Keratinocyte (primary cell): ENCODE results near the gene OLFML2A. TPM values are rescaled to one million over a fixed set of nuclear protein-coding genes. Genes with fewer than 3 reads are reported as not detected.
A peak's percentile ranks its signal among the peaks of the same experiment; 100 is the strongest.

Experiments
- DNase-seq: peaks from one replicate; pipeline ENCODE4 v3.0.0-alpha.2; 2011; ENCODE audit warnings: low read depth, missing footprints, low spot score
- FAIRE-seq: peaks from 2 replicates; lab custom pipeline; 2011; peaks lifted over from hg19 to GRCh38; lab: Jason Lieb, UNC
- H2AFZ ChIP-seq: 2 replicates; pipeline ENCODE4 v1.6.0; 2012; ENCODE audit warnings: low read length, control low read depth, inconsistent platforms; ENCODE audit not compliant: control insufficient read depth
- H3K27ac ChIP-seq: 2 replicates; pipeline ENCODE4 v1.5.1; 2011; ENCODE audit warnings: low read length; ENCODE audit not compliant: control insufficient read depth, insufficient read depth
- H3K27me3 ChIP-seq: 3 replicates; pipeline ENCODE4 v1.6.0; 2011; ENCODE audit warnings: low read length; ENCODE audit not compliant: control insufficient read depth, insufficient read depth; ENCODE audit errors: extremely low read depth
- H3K36me3 ChIP-seq, 2 experiments: 2 replicates in 1 of 2; 3 replicates in 1 of 2; pipeline ENCODE4 v1.5.1; 2011; ENCODE audit warnings: low read length in 2 of 2, mild to moderate bottlenecking in 1 of 2; ENCODE audit not compliant: control insufficient read depth in 2 of 2, insufficient read depth in 2 of 2; ENCODE audit errors: extremely low read depth in 1 of 2
- H3K4me1 ChIP-seq: 3 replicates; pipeline ENCODE4 v1.5.1; 2011; ENCODE audit warnings: low read length; ENCODE audit not compliant: control insufficient read depth, insufficient read depth; ENCODE audit errors: extremely low read depth
- H3K4me2 ChIP-seq: 3 replicates; pipeline ENCODE4 v1.6.0; 2011; ENCODE audit warnings: low read depth, low read length; ENCODE audit not compliant: control insufficient read depth, insufficient read depth; ENCODE audit errors: extremely low read depth
- H3K4me3 ChIP-seq, 3 experiments: fragments of 200-600 bp in 1 of 3; sonication (generic) in 1 of 3; 2 replicates in 2 of 3; 3 replicates in 1 of 3; pipeline ENCODE4 v1.5.1; 2011 to 2016; ENCODE audit warnings: low read length in 3 of 3, mild to moderate bottlenecking in 3 of 3, control low read depth in 2 of 3, inconsistent platforms in 1 of 3, low read depth in 1 of 3, mixed read lengths in 1 of 3, mixed run types in 1 of 3, moderate library complexity in 1 of 3; ENCODE audit not compliant: control insufficient read depth in 2 of 3, insufficient read depth in 2 of 3; ENCODE audit errors: extremely low read depth in 1 of 3
- H3K79me2 ChIP-seq: 2 replicates; pipeline ENCODE4 v1.6.0; 2012; ENCODE audit warnings: low read length; ENCODE audit not compliant: control insufficient read depth, insufficient read depth
- H3K9ac ChIP-seq: 3 replicates; pipeline ENCODE4 v1.6.0; 2011; ENCODE audit warnings: low read length; ENCODE audit not compliant: control insufficient read depth, insufficient read depth; ENCODE audit errors: extremely low read depth
- H3K9me1 ChIP-seq: 3 replicates; pipeline ENCODE4 v1.6.0; 2011; ENCODE audit warnings: low read length; ENCODE audit not compliant: control insufficient read depth, insufficient read depth; ENCODE audit errors: extremely low read depth
- H3K9me3 ChIP-seq: 2 replicates; pipeline ENCODE4 v1.5.1; 2012; ENCODE audit warnings: low read depth, low read length; ENCODE audit not compliant: control insufficient read depth
- H4K20me1 ChIP-seq: 3 replicates; pipeline ENCODE4 v1.6.0; 2011; ENCODE audit warnings: low read length; ENCODE audit not compliant: control insufficient read depth, insufficient read depth; ENCODE audit errors: extremely low read depth
- CTCF ChIP-seq, 3 experiments: IDR thresholded peaks in 1 of 3; conservative IDR thresholded peaks in 1 of 3; optimal IDR thresholded peaks in 1 of 3; 2 replicates in 2 of 3; 3 replicates in 1 of 3; pipeline versions ENCODE3 to v1.5.1; 2011; ENCODE audit warnings: low read length in 3 of 3, mild to moderate bottlenecking in 3 of 3, moderate library complexity in 2 of 3, control low read depth in 1 of 3, inconsistent platforms in 1 of 3; ENCODE audit not compliant: insufficient read depth in 2 of 3; ENCODE audit errors: extremely low read depth in 1 of 3
- EZH2 ChIP-seq: IDR thresholded peaks from one replicate; pipeline ENCODE4 v1.6.1; 2012; ENCODE audit warnings: inconsistent platforms, mild to moderate bottlenecking, low read length, moderate library complexity
- dilution Hi-C: fragments of 300-500 bp; cut with MboI; formaldehyde crosslinking; loops from one replicate; pipeline ENCODE4 v1.7.0; 2020; ENCODE audit warnings: low sequenced_read_pairs; ENCODE audit not compliant: extremely low pct_ligation_motif_present
- polyA plus RNA-seq, 5 experiments: library from polyadenylated mRNA; depleted of rRNA in 3 of 5; stranded (reverse) in 3 of 5; stranded (forward) in 1 of 5; unstranded in 1 of 5; fragments of >200 nt; gene quantifications; 1 replicate in 1 of 5; 2 replicates in 3 of 5; 3 replicates in 1 of 5; pipeline versions ENCODE4 v1.2.1 to v1.2.3, GENCODE V29; 2011 to 2012; ENCODE audit warnings: missing spikeins in 2 of 5, low read depth in 1 of 5, low replicate concordance in 1 of 5

The OLFML2A gene
- polyA plus RNA-seq, 1 donor (not counting 4 experiments of a cell fraction or from before 2014, with no cell fraction given), result 1.1 TPM

DNA sequence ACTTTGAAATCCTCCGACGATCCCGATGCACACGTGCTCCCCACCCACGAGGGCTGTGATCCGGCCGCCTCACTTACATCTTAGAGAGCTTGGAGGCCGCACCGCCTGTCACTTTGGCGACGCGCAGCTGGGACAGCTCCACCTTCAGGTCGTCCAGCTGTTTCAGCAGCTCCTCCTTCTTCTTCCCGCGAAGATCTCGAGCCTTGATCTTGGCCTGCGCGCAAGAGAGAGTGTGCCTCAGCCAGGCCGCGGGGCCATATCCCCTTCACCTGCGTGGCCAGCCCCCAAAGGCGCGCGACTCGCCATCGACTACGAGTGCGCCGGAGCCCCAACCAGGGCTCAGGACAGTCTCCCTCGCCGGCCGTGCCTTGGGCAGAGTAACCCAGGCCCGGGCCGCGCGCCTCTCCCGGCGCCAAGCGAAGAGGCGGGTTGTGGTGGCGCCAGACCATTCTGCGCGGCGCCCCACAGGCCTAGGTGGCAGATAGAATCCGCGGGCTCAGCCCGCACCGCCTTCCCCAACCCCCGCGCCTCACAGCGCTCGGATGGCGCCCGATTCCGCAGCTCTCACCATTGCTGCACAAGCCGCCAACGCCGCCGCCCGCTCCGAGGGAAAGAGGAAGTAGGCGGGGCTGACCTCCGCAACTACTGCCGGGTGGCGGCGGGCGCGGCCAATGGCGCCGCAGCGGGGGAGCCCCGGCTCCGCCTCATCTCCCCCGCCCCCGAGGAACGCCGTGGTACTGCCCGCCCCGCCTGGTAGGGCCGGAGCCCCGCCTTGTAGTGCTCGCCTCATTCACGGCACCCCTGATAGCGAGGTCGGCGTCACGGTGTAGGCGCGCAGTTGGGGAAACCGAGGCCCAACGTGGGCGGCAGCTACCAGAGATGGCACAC is 84.7 kb downstream of the OLFML2A start, which contains the start of the genes ARPC5L and RPL35:
Gene ARPC5L, plus strand, starts transcription at position 789 of the 888 bp plus-strand sequence. CDS start 7,161 bp downstream, outside the sequence.
Gene RPL35, minus strand, starts transcription at position 616 of the 888 bp plus-strand sequence. Its CDS starts 45 bp downstream, at position 571.
- H3K27ac ChIP-seq, result peak within 1 kb of the TSS; percentile 91
- no peaks in the 10 kb centered on the region for H3K9me3 ChIP-seq
- H3K4me3 ChIP-seq, result peak within 1 kb of the TSS; percentile 92 to 95 (median 94)
- no peaks in the 10 kb centered on the region for H3K9me1 ChIP-seq
- peaks cover 38% of the 10 kb centered on the region for H4K20me1 ChIP-seq
- peak within 1 kb of the TSS; percentile 97 for H3K4me2 ChIP-seq
- H3K79me2 ChIP-seq, result peaks cover 38% of the 10 kb centered on the region
- H3K4me1 ChIP-seq, result peaks cover 31% of the 10 kb centered on the region
- peak within 1 kb of the TSS; percentile 99 for H2AFZ ChIP-seq
- dilution Hi-C loops, result no loop called here
- FAIRE-seq (no peak), DNase-seq (no peak)
- peak within 1 kb of the TSS; percentile 96 for H3K9ac ChIP-seq
- H3K36me3 ChIP-seq, result peaks cover 33 to 46% of the 10 kb centered on the region in 2 experiments
- TF ChIP-seq CTCF (optimal IDR thresholded peaks at IDR 0.05 in 1 of 3, IDR thresholded peaks at IDR 0.05 in 1 of 3, conservative IDR thresholded peaks at IDR 0.05 in 1 of 3; ENCODE audit: extremely low read depth in 1 of 3, insufficient read depth in 2 of 3, low read length in 3 of 3) (peak in 2 of 3 experiments; percentile 23 to 31), EZH2 (no peak)
- H3K27me3 ChIP-seq, result no peaks in the 10 kb centered on the region

DNA sequence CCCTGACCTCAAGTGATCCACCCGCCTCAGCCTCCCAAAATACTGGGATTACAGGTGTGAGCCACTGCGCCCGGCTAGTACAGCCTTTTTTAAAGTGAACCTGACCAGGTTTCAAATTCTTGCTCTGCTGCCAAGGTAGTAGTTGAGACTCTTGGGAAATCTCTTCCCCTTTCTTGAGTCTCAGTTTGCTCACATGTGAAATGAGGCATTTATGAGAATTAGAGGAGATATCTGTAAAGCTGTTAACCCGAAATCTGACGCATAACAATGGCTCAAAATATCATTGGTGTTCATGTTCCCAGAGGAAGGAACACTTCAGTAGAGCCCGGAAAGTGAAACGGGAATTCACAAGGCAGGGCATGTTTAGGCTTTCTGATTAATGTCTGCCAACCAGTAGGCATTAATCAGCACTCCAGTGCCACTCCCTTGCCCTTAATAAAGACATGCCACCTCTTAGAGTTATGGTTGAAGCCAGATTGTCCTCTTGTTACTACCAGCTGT is 86.5 kb downstream of the OLFML2A start:
- Histone ChIP-seq H3K9ac (peak overlapping the region; percentile 96), H3K9me3 (no peaks in the 10 kb centered on the region), H3K79me2 (peaks cover 44% of the 10 kb centered on the region), H3K36me3 (peaks cover 20 to 30% of the 10 kb centered on the region in 2 experiments), H3K9me1 (no peaks in the 10 kb centered on the region), H3K4me2 (peak overlapping the region; percentile 97), H4K20me1 (peaks cover 22% of the 10 kb centered on the region), H3K27ac (peak overlapping the region; percentile 91), H3K4me1 (peaks cover 35% of the 10 kb centered on the region), H2AFZ (peak overlapping the region; percentile 55), H3K4me3 (peak overlapping the region in 2 of 3 experiments; percentile 41 to 92), H3K27me3 (no peaks in the 10 kb centered on the region)
- FAIRE-seq (peak; percentile 81), DNase-seq (peak; percentile 59)
- dilution Hi-C loops, result no loop called here
- no peak for TF ChIP-seq CTCF (optimal IDR thresholded peaks at IDR 0.05 in 1 of 3, IDR thresholded peaks at IDR 0.05 in 1 of 3, conservative IDR thresholded peaks at IDR 0.05 in 1 of 3; ENCODE audit: extremely low read depth in 1 of 3, insufficient read depth in 2 of 3, low read length in 3 of 3)
- TF ChIP-seq EZH2, result no peak

Other genes starting within 250 kb of the OLFML2A start
- gene NR6A1, start 5.8 kb upstream of the OLFML2A start, polyA plus RNA-seq, result 1.1 to 1.9 TPM (median 1.8 TPM) in 3 replicates
- gene WDR38, start 76.3 kb downstream of the OLFML2A start, polyA plus RNA-seq, result not detected in 3 replicates
- gene RPL35, start 84.8 kb downstream of the OLFML2A start, polyA plus RNA-seq, result 2,334 to 5,073 TPM (median 3,325 TPM) in 3 replicates
- gene ARPC5L, start 85.0 kb downstream of the OLFML2A start, polyA plus RNA-seq, result 79.5 to 107 TPM (median 102 TPM) in 3 replicates
- gene GOLGA1, start 163.9 kb downstream of the OLFML2A start, polyA plus RNA-seq, result 7.4 to 8.5 TPM (median 7.6 TPM) in 3 replicates